GM20431 (cell line): ENCODE measurements around the gene DYNC1H1.

Source experiments
- in situ Hi-C: fragments of 300-500 bp; cut with MseI, MboI; formaldehyde crosslinking; loops from one replicate; pipeline ENCODE4 v1.15.0; 2020; ENCODE audit warnings: low sequenced_read_pairs; ENCODE audit not compliant: unreplicated experiment

Gene DYNC1H1

DNA sequence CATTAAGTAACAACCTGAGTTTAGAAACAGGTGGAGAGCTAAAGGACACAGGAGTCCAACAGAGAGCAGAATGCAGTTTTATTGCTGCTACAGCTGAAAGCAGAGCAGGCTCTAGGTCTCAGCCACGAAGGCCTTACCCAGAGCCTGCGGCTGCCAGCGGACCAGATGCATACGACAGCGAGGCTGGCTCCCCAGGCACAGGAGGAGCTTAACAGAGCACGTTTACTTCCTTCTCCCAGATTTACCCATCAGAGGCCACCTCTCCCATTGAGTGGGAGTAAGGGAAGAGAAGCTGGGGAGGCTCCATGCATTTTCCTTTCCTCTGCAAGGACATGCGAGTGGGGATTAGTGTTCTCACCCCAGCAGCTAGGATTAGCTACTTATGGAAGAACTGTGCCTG is 22.6 kb downstream of the DYNC1H1 start:
- in situ Hi-C loops, result no loop called here

DNA sequence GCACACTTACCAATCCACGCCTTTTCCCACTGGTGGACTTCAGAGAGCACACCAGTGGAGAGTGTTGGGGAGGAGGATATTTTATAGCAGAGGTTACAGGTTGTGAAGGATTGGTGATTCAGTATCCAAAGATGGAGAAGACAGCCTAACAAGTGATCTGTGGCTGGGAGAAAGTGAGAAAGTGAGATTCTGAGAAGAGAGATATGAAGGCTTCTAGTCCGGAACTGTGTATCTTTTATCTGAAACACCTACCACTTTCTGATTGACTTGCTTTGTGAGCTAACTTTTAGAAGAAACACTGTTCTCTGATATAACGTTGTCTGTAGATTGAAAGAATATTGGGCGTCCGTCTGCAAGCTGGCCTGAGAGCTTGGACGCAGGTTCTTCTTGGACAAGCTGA is 24.0 kb downstream of the DYNC1H1 start:
- in situ Hi-C loops, result no loop called here

DNA sequence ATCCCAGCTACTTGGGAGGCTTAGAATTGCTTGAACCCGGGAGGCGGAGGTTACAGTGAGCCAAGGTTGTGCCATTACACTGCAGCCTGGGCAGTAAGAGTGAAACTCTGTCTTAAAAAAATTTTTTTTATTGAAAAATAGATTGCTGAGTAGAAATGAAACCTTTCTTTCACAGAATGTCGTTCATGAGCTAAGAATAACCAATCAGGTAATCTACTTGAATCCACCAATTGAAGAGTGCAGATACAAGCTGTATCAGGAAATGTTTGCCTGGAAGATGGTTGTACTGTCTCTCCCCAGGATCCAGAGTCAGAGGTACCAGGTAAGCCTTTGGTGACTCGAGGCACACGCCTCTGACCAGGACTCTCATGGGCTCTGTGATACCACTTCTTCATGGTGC is 27.0 kb downstream of the DYNC1H1 start:
- in situ Hi-C loops, result no loop called here

DNA sequence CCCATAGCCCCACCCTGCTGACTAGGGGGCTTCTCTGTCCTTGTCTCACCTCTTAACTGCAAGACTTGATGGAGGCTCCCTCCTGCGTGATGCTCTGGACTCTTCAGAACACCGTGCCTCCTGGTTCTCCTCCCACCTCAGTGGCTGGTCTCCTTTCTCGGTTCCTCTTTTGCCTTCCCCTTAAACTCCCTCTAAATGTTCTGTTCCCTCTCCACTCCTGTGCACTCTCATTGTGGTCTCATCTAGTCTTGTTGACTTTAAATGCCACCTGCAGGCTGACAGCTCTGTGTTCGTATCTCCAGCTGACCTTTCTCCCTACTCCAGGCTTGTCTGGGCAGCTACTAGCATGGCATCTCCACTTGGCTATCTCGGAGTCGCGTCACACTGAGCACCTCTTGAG is 28.3 kb downstream of the DYNC1H1 start:
- in situ Hi-C loops, result no loop called here

DNA sequence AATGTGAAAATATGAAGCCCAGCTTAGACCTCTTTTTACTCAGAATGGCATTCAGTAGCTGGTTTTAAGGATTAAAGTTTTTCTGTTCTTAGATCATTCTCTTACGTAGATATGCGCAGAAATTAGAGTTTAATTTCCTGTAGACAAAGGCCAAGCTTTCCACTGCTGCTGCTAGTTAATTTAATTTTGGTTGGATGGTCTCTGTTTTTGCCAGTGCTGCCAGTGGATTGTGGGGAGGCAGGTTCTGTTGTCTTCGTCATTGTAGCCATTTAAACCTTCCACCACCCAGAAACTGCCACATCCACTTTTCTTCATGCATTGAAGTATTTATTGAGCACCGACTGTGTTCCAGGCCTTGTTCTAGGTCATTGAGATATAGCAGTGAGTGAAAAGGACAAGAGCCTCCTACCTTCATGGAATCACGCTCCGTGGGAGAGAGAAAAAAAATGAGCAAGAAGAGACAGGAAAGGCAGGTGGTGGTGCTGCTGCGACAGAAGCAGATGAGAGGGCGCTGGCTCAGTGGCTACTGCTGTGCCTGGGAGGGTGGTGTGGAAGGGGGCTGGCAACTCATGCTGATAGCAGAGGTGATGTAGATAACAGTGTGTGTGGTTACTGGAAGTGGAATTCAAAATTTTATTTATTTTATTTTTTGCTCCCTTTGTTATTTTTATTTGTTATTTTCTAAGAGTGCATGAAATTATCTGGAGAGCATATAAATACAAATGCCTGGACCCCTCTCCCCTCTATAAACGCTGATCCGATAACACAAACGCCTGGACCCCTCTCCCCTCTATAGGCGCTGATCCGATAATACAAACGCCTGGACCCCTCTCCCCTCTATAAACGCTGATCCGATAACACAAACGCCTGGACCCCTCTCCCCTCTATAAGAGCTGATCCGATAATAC is 33.3 kb downstream of the DYNC1H1 start:
- in situ Hi-C loops, result no loop called here

DNA sequence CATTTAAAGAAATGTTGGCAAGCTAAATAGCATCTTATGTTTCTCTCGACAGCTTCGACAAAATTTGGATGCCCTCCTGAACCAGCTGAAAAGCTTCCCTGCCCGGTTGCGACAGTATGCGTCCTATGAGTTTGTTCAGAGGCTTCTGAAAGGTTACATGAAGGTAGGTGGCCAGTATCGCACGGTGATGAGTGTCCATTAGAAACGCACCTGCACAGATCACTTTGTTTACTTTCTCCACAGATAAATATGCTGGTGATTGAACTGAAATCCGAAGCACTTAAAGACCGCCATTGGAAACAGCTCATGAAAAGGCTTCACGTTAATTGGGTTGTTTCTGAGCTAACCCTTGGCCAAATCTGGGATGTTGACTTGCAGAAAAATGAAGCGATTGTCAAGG is 36.5 kb downstream of the DYNC1H1 start:
- in situ Hi-C loops, result no loop called here

DNA sequence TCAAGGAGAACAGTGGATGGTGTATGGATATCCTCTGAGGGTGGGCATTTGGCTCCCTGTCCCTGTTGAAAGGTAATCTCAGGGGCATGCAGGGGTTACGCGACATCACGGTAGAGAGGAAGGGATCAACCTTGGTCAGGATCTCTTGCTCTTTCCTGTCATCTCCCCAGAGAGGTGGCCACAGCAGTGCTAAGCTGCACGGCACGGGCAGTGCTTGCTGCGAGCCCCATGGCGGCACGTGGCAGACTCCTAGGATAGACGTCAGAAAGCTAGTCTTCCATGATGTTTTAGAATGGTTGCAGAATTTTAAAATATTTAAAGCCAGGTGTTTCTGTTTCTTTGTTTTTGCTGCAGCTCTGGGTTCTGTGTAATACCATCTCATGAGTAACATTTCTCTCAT is 41.0 kb downstream of the DYNC1H1 start:
- in situ Hi-C loops, result no loop called here

DNA sequence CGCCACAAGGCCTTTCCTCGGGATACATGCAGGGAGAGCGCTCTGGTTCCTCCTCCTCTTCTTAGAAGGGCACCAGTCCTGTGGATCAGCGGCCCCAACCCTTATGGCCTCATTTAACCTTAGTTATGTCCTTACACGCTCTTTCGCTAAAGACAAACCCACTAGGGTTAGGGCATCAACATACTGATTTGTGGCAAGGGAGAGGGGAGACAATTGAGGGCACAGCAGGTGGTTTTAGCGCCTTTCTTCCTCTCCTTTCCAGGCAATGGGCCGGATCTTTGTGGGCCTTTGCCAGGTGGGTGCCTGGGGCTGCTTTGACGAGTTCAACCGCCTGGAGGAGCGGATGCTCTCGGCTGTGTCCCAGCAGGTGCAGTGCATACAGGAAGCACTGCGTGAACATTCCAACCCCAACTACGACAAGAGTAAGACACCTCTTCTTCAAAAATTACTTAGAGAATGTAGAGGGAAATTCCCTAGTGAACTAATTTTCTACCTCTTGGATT is 43.6 kb downstream of the DYNC1H1 start:
- in situ Hi-C loops, result no loop called here

DNA sequence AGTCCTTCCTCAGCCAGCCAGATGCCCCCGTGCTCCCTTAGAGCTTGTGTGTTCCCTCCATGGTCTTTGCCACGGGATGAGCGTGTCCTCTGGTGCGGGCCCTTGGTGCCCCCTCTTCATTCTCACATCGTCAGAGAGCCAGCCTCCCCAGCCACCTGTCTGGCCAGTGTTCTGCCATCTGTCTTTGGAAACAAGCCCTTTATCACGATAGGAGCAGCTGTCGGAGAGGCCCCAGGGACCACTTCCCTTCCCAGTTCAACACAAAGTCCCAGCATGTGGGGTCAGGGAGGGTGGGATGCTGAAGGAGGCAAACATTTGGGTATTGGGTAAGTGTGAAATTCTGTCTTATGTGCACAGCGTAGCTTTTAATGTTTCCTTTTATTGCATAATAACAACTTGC is 44.5 kb downstream of the DYNC1H1 start:
- in situ Hi-C loops, result no loop called here

DNA sequence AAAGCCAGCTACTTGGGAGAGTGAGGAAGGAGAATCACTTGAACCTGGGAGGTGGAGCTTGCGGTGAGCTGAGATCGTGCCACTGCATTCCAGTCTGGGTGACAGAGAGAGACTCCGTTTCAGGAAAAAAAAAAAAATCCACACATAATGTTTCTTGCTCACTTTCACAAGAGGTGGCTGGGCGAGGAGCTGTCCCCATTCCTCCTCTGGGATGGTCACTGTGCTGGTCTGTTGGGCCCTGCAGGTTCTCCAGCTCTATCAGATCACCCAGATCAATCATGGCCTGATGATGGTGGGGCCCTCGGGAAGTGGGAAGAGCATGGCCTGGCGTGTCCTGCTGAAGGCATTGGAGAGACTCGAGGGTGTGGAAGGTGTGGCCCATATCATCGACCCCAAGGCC is 47.3 kb downstream of the DYNC1H1 start:
- in situ Hi-C loops, result no loop called here

DNA sequence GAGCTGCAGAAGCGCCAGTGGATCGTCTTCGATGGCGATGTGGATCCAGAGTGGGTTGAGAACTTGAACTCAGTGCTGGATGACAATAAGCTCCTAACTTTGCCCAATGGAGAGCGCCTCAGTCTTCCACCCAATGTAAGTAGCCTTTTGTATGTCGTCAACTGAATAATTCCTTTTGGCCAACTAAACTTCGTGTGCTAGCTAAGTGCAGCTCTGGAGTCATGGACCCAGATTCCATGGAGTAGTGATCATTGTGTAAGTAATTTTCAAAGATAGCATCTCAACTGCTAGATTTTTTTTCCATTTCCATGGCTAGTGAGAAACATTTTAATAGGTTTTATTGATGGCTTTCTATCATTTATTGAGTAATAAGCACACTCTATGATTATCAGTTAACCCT is 48.0 kb downstream of the DYNC1H1 start:
- in situ Hi-C loops, result no loop called here

DNA sequence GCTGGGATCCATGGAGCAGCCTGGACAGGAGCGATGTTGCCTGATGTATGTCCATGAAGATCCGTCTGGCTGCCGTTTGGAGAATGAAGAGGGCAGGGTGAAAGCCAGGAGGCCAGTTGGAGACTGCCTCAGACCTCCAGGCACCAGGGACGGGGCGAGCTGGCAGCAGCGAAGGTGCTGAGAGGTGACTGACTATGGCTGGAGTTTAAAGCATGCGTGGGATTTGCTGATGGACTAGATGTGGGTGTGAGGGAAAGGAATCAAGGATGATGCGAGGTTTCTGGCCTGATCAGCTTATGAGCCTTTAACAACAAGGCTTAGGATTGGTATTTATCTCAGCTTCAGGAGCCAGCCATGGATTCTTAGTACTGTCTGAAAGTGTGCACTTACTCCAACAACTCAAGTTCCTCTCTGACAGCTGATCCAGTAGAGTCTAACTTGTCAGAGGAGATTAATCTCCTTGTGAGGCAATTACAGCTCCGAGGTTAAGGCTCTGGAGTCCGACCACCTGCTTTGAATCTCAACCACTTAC is 49.4 kb downstream of the DYNC1H1 start:
- in situ Hi-C loops, result no loop called here

DNA sequence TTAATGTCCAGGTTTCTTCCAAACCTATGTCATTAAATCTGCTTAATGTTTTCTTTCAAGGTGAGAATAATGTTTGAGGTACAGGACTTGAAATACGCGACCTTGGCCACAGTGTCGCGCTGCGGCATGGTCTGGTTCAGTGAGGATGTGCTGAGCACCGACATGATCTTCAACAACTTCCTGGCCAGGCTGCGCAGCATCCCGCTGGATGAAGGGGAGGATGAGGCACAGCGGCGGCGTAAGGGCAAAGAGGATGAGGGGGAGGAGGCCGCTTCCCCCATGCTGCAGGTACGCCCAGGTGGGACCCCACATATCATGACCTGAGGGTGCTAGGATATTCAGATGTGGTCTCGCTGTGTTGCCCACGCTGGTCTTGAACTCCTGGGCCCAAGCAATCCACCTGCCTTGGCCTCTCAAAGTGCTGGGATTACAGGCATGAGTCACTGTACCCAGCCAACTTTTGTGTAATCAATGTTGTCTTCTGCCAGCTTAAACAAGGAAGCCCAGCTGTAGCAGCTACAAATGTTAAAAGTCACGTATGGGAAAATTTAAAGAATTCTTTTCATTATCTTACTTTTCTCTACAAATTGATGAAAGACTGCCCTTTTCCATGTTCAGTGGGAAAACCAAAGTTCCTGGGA is 50.8 kb downstream of the DYNC1H1 start:
- in situ Hi-C loops, result no loop called here

DNA sequence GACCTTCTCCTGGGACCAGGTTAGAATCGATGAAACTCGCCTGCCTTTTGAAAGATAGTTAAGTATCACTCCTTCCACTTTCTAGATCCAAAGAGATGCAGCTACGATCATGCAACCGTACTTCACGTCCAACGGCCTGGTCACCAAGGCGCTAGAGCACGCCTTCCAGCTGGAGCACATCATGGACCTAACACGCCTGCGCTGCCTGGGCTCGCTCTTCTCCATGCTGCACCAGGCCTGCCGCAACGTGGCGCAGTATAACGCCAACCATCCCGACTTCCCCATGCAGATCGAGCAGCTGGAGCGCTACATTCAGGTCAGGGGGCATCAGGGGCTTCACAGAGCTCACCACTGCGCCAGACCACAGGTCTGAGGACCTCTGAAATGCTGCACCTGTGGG is 51.4 kb downstream of the DYNC1H1 start:
- in situ Hi-C loops, result no loop called here

DNA sequence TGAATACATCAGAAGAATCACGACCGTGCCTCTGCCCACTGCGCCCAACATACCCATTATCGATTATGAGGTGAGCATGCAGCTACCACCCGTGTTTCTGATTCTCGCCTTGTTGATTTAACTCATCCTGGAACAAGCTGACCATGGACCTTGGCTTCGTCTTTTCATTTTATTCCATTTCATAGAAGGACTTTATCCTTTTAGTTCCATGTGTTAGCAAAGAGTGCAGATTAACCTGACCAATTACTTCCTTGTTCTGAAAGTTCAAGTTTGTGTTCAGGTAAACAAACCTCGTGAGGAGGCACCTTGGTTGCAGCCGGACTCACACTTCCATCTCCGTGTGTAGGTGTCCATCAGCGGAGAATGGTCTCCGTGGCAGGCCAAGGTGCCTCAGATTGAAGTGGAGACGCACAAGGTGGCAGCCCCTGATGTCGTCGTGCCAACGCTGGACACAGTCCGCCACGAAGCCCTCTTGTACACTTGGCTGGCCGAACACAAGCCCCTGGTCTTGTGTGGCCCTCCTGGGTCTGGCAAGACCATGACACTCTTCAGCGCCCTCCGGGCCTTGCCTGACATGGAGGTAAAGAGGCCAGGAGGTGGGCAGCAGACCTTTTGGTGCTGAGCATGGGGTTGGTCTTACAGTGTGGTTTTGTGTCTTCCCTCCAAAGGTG is 52.2 kb downstream of the DYNC1H1 start:
- in situ Hi-C loops, result no loop called here

DNA sequence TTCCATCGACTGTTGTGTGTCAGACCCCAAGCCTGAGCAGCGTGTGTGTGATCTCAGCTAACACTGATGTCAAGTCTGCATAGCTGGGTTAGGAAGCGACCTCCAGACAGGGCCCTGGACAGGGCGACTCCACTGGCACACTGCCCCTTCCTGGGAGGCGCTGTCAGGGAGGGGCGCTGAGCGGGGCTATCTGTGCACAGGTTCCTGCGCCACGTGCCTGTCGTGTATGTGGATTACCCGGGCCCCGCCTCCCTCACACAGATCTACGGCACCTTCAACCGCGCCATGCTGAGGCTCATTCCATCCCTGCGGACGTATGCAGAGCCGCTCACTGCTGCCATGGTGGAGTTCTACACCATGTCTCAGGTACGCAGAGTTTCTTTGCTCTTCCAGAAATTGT is 53.9 kb downstream of the DYNC1H1 start:
- in situ Hi-C loops, result no loop called here

DNA sequence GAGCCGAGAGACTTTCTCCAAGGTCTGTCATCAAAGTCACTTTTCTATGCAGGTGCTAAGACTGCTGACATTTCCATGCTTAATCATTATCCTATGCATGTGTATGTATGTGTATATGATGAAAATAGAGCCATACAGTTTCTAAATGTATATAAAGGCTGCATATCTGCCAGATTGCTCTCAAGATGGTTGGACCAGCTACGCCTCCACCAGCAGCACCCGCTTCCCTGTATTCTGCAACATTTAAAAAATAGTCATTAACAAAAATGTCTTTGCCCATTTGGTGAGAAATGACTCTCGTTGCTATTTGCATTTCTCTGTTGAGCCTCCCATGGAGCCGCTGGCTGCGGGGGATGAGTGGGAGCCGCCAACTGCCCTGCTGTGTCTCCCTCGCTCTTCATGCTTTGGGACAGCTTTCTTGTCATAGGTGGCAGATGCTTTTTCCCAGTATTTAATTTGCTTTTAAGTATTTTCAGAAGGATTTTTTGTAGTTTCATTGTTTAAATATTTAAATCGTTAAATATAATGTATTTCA is 54.7 kb downstream of the DYNC1H1 start:
- in situ Hi-C loops, result no loop called here

DNA sequence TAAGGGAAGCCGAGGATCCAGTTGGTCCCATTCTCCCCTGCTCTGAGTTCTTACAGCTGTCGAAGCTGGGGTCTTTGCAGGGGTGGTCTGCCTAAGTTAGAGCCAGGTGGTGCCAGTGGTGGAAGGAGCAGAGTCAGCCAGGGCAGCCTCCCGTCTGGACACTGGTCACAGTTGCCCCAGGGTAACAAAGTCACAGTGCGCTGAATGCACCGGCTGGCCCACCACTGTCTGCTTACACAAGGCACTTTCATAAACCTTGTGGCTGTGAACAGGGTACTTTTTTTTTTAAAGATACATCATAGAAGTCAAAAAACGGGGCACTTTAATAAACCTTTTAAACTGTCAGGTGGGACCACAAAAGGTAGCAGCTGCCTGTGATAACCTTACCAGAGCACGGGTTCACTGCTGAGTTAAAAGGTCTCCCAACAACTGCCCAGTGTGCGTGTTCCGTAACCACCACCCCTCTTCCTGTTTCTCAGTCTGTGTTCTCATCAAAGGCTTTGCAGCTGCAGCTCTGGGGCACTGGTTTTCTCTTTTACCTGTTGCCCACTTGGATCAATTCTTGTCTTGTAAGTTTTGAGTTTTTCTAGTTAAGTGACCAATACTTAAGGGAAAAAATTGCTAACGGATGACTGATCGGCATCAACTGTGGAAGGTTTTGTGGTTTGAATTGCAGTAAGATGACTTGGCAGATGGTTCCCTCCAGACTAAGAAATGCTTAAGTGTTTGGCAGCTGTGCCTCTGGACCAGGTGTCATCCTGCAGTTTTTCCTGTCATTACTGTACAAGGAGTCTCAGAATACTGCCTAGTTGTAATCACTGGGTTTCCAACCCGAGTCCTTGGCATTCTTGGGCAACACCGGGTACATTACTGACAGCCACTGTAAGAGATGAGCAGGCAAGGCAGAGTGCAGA is 55.9 kb downstream of the DYNC1H1 start:
- in situ Hi-C loops, result no loop called here

DNA sequence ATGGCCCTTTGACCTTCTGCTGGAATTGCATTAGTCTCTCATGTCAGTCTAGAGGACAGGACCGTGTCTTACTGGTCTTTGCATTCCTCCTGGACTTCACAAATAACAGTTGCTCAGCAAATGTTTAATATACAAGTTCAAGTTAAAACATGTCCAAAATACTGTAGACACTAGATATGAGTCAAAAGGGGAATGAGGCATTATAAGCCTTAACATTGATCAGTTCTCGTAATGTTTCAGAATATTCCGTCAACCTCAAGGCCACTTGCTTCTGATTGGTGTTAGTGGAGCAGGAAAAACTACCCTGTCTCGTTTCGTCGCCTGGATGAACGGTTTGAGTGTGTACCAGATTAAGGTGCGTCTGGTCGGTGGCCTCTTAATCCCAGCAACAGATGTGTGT is 62.6 kb downstream of the DYNC1H1 start:
- in situ Hi-C loops, result no loop called here
